ENCODE data around the gene HLA-DQB2.
"Not testable (repeated sequence)": the region's sequence is repeated elsewhere in the genome, so short reads cannot be mapped to it uniquely, and the experiment has no call there.

HLA-DQB2 gene

GRCh38 chr6:32763421-32763820 is at the start of gene HLA-DQB2:
TSS of gene HLA-DQB2 (minus strand) at chr6:32763532. CDS start at chr6:32763470, 62 bp downstream.
- no peak for DNase-seq (ENCODE audit: low spot score)

GRCh38 chr6:32809171-32809570 is 45.8 kb upstream of the HLA-DQB2 start:
- DNase-seq (ENCODE audit: low spot score) = no peak

- no peak for DNase-seq (ENCODE audit: low spot score)
Observed at GRCh38 chr6:32807020-32807580, 43.8 kb upstream of the HLA-DQB2 start.

- not testable (repeated sequence) for DNase-seq (ENCODE audit: low spot score)
Observed at GRCh38 chr6:32805404-32805803, 42.1 kb upstream of the HLA-DQB2 start.

- DNase-seq (ENCODE audit: low spot score) = no peak
Observed at GRCh38 chr6:32803416-32803815, 40.1 kb upstream of the HLA-DQB2 start.

GRCh38 chr6:32799740-32800139 is 36.4 kb upstream of the HLA-DQB2 start:
- DNase-seq (ENCODE audit: low spot score) = no peak

- no peak for DNase-seq (ENCODE audit: low spot score)
Observed at GRCh38 chr6:32799168-32799567, 35.8 kb upstream of the HLA-DQB2 start.

- DNase-seq (ENCODE audit: low spot score) = peak; percentile 36
Observed at GRCh38 chr6:32796848-32797776, 33.8 kb upstream of the HLA-DQB2 start.

- DNase-seq (ENCODE audit: low spot score) = peak; percentile 16
Observed at GRCh38 chr6:32794510-32794909, 31.2 kb upstream of the HLA-DQB2 start.

- no peak for DNase-seq (ENCODE audit: low spot score)
Observed at GRCh38 chr6:32792901-32793435, 29.6 kb upstream of the HLA-DQB2 start.

- no peak for DNase-seq (ENCODE audit: low spot score)
Observed at GRCh38 chr6:32790306-32790705, 27.0 kb upstream of the HLA-DQB2 start.

- DNase-seq (ENCODE audit: low spot score) = peak; percentile 53
Observed at GRCh38 chr6:32785781-32786533, 22.6 kb upstream of the HLA-DQB2 start.

GRCh38 chr6:32782923-32783322 is 19.6 kb upstream of the HLA-DQB2 start:
- DNase-seq (ENCODE audit: low spot score) = not testable (repeated sequence)

- no peak for DNase-seq (ENCODE audit: low spot score)
Observed at GRCh38 chr6:32779036-32779435, 15.7 kb upstream of the HLA-DQB2 start.

- no peak for DNase-seq (ENCODE audit: low spot score)
Observed at GRCh38 chr6:32775071-32775470, 11.7 kb upstream of the HLA-DQB2 start.

- no peak for DNase-seq (ENCODE audit: low spot score)
Observed at GRCh38 chr6:32774426-32774825, 11.1 kb upstream of the HLA-DQB2 start.

GRCh38 chr6:32772656-32773055 is 9.3 kb upstream of the HLA-DQB2 start:
- DNase-seq (ENCODE audit: low spot score) = no peak

GRCh38 chr6:32764048-32764447 is 716 bp upstream of the HLA-DQB2 start:
- DNase-seq (ENCODE audit: low spot score) = no peak

GRCh38 chr6:32761548-32761947 is 1.8 kb downstream of the HLA-DQB2 start:
- DNase-seq (ENCODE audit: low spot score) = no peak

GRCh38 chr6:32761072-32761471 is 2.3 kb downstream of the HLA-DQB2 start:
- DNase-seq (ENCODE audit: low spot score) = no peak

GRCh38 chr6:32759669-32760068 is 3.7 kb downstream of the HLA-DQB2 start:
- no peak for DNase-seq (ENCODE audit: low spot score)

- DNase-seq (ENCODE audit: low spot score) = no peak
Observed at GRCh38 chr6:32752580-32752979, 10.8 kb downstream of the HLA-DQB2 start.
